Mesothelial cell of epicardium (in vitro differentiated cells): ENCODE measurements around the gene VMP1. TPM values are rescaled to one million over a fixed set of nuclear protein-coding genes. Genes with fewer than 3 reads are reported as not detected.

Experiments
- DNase-seq, 2 experiments: peaks; one replicate each; pipeline ENCODE4 v3.0.0; 2021; ENCODE audit warnings: low spot score in 2 of 2; ENCODE audit not compliant: unreplicated experiment in 2 of 2
- H3K27ac Mint-ChIP-seq: 2 replicates; pipeline ENCODE4 v1.8.0; 2021; ENCODE audit warnings: mixed read lengths
- H3K27me3 Mint-ChIP-seq: 2 replicates; pipeline ENCODE4 v1.8.0; 2021; ENCODE audit warnings: low read depth, mixed read lengths
- H3K36me3 Mint-ChIP-seq: 2 replicates; pipeline ENCODE4 v1.8.0; 2021; ENCODE audit warnings: mixed read lengths
- H3K4me1 Mint-ChIP-seq: 2 replicates; pipeline ENCODE4 v1.8.0; 2021; ENCODE audit warnings: mixed read lengths
- H3K4me3 Mint-ChIP-seq: 2 replicates; pipeline ENCODE4 v1.8.0; 2021; ENCODE audit warnings: mild to moderate bottlenecking, moderate library complexity, mixed read lengths
- H3K9me3 Mint-ChIP-seq: 2 replicates; pipeline ENCODE4 v1.8.0; 2021; ENCODE audit warnings: mixed read lengths
- total RNA-seq: library from RNA; stranded (reverse); gene quantifications from 3 replicates; pipeline ENCODE4 v1.2.1, GENCODE V29; 2021
- TF ChIP-seq, protein P1 (sequence below): fragments of 200-600 bp; sonication (generic); IDR thresholded peaks from one replicate; pipeline ENCODE4 v1.5.0; 2021; ENCODE audit warnings: antibody characterized with exemption; ENCODE audit not compliant: unreplicated experiment

The VMP1 gene
- total RNA-seq, 1 donor from 2014 or later = 208 TPM

GRCh38 chr17:59695945-59696681 lies 11.3 kb upstream of the VMP1 start:
- no peak for DNase-seq
- TF ChIP-seq, protein P1, sequence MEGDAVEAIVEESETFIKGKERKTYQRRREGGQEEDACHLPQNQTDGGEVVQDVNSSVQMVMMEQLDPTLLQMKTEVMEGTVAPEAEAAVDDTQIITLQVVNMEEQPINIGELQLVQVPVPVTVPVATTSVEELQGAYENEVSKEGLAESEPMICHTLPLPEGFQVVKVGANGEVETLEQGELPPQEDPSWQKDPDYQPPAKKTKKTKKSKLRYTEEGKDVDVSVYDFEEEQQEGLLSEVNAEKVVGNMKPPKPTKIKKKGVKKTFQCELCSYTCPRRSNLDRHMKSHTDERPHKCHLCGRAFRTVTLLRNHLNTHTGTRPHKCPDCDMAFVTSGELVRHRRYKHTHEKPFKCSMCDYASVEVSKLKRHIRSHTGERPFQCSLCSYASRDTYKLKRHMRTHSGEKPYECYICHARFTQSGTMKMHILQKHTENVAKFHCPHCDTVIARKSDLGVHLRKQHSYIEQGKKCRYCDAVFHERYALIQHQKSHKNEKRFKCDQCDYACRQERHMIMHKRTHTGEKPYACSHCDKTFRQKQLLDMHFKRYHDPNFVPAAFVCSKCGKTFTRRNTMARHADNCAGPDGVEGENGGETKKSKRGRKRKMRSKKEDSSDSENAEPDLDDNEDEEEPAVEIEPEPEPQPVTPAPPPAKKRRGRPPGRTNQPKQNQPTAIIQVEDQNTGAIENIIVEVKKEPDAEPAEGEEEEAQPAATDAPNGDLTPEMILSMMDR = no peak
- H3K27me3 Mint-ChIP-seq = no peaks in the 10 kb centered on the region
- no peak overlapping the region for H3K4me3 Mint-ChIP-seq
- no peaks in the 10 kb centered on the region for H3K4me1 Mint-ChIP-seq
- no peak overlapping the region for H3K27ac Mint-ChIP-seq
- H3K36me3 Mint-ChIP-seq = peaks cover 18% of the 10 kb centered on the region
- H3K9me3 Mint-ChIP-seq = no peaks in the 10 kb centered on the region

DNA sequence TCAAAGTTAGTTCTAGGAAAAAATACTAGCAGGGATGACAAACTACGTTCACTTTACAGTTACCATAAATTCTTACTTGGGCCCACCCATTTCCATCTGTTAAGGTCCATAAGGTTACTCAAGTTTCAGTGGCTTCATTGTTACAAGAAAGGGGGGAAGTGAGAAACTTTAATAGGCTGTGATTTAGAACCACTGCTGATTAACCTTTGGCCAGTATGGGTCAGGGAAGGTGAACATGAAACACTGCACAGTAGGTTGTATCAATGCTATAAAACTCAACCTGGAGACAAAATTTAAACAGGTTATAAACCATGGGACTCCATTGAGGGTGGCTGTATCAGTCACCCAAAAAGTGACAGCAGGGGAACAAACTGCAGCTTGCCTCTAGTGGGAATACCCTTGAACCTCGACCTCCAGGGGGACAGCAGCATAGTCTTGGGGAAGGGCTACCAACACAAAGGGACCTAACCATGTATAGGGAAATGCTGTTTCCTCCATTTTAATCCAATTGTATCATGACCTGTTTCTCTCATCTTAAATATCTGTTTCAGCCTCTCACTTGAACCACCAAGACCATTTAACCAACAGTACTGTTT lies 10.7 kb upstream of the VMP1 start:
- TF ChIP-seq, protein P1 = no peak
- Mint-ChIP-seq H3K4me1 (no peaks in the 10 kb centered on the region), H3K4me3 (no peak overlapping the region), H3K9me3 (no peaks in the 10 kb centered on the region), H3K27ac (no peak overlapping the region), H3K27me3 (no peaks in the 10 kb centered on the region), H3K36me3 (peaks cover 16% of the 10 kb centered on the region)
- DNase-seq = no peak

DNA sequence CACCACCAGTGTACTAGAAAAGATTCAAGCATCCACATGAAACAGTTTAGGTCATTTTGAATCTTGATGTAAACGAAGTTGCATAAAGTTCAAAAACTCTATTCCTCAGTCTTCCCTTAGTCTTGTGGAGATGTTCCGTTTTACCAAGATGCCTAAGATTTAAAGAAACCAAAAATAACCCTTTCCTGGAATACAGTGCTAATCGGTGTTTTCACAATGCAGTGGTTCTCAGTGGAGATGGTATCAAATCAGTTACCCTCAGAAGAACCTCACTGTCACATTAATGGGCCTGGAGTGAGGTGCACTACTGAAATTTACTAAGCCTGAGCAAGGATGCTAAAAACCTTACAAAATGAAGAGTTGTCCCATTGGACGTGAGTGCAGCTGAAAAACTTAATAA lies 9.3 kb upstream of the VMP1 start:
- no peak overlapping the region for H3K27ac Mint-ChIP-seq
- H3K4me3 Mint-ChIP-seq = no peak overlapping the region
- DNase-seq = no peak
- no peaks in the 10 kb centered on the region for H3K27me3 Mint-ChIP-seq
- H3K36me3 Mint-ChIP-seq = peaks cover 18% of the 10 kb centered on the region
- TF ChIP-seq, protein P1 = no peak
- H3K9me3 Mint-ChIP-seq = no peaks in the 10 kb centered on the region
- no peaks in the 10 kb centered on the region for H3K4me1 Mint-ChIP-seq

- Mint-ChIP-seq H3K4me3 (no peak overlapping the region), H3K9me3 (no peaks in the 10 kb centered on the region), H3K36me3 (peaks cover 21% of the 10 kb centered on the region), H3K27me3 (no peaks in the 10 kb centered on the region), H3K27ac (no peak overlapping the region), H3K4me1 (no peaks in the 10 kb centered on the region)
- DNase-seq = no peak
- TF ChIP-seq, protein P1 = no peak
Measured at GRCh38 chr17:59699218-59699617, 8.2 kb upstream of the VMP1 start.

GRCh38 chr17:59699786-59700185 lies 7.7 kb upstream of the VMP1 start:
- H3K4me3 Mint-ChIP-seq = no peak overlapping the region
- no peaks in the 10 kb centered on the region for H3K9me3 Mint-ChIP-seq
- no peaks in the 10 kb centered on the region for H3K27me3 Mint-ChIP-seq
- TF ChIP-seq, protein P1 = no peak
- H3K4me1 Mint-ChIP-seq = no peaks in the 10 kb centered on the region
- no peak overlapping the region for H3K27ac Mint-ChIP-seq
- DNase-seq = no peak
- peaks cover 24% of the 10 kb centered on the region for H3K36me3 Mint-ChIP-seq
